ENCODE results near the gene MYDGF. TPM values are rescaled to one million over a fixed set of nuclear protein-coding genes. Genes with fewer than 3 reads are reported as not detected.

The MYDGF gene
- total and polyA plus RNA-seq, 8 donors: 70.0 to 156 (median 82.7) TPM

- no peaks in the 10 kb centered on the region for H3K27me3 ChIP-seq
- H3K4me3 ChIP-seq: no peak overlapping the region
- intact Hi-C loops (cut with DNase I): no loop called here
- peaks cover 0 to 3% of the 10 kb centered on the region in 2 donors for H3K4me1 ChIP-seq
- no peak overlapping the region for H3K27ac ChIP-seq
- H3K9me3 ChIP-seq: no peaks in the 10 kb centered on the region
- ATAC-seq: no peak
- no peak for DNase-seq
- TF ChIP-seq, protein P1, sequence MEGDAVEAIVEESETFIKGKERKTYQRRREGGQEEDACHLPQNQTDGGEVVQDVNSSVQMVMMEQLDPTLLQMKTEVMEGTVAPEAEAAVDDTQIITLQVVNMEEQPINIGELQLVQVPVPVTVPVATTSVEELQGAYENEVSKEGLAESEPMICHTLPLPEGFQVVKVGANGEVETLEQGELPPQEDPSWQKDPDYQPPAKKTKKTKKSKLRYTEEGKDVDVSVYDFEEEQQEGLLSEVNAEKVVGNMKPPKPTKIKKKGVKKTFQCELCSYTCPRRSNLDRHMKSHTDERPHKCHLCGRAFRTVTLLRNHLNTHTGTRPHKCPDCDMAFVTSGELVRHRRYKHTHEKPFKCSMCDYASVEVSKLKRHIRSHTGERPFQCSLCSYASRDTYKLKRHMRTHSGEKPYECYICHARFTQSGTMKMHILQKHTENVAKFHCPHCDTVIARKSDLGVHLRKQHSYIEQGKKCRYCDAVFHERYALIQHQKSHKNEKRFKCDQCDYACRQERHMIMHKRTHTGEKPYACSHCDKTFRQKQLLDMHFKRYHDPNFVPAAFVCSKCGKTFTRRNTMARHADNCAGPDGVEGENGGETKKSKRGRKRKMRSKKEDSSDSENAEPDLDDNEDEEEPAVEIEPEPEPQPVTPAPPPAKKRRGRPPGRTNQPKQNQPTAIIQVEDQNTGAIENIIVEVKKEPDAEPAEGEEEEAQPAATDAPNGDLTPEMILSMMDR (IDR thresholded peaks at IDR 0.05): no peak
- H3K36me3 ChIP-seq: peaks cover 0 to 55% of the 10 kb centered on the region in 2 donors
These were observed 5.2 kb upstream of the MYDGF start for GRCh38 chr19:4675346-4675745.

DNA sequence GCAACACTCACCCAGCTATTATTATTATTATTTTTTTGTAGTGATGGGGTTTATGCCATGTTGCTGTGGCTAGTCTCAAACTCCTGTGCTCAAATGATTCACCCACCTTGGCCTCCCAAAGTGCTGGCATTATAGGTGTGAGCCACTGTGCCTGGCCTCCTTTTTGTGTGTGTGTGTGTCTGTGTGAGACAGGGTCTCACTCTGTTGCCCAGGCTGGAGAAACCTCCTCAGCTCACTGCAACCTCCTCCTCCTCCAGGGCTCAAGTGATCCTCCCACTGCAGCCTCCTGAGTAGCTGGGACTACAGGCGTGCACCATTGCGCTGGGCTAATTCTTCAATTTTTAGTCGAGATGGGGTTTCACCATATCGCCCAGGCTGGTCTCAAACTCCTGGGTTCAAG is 3.6 kb upstream of the MYDGF start:
- TF ChIP-seq, protein P1 (IDR thresholded peaks at IDR 0.05): no peak

GRCh38 chr19:4673216-4673615 is 3.1 kb upstream of the MYDGF start:
- Histone ChIP-seq H3K9me3 (no peaks in the 10 kb centered on the region), H3K27me3 (no peaks in the 10 kb centered on the region), H3K36me3 (peaks cover 0 to 43% of the 10 kb centered on the region in 2 donors), H3K27ac (no peak overlapping the region), H3K4me1 (peaks cover 10 to 18% of the 10 kb centered on the region in 2 donors), H3K4me3 (no peak overlapping the region)
- ATAC-seq (no peak), DNase-seq (no peak)
- TF ChIP-seq, protein P1 (IDR thresholded peaks at IDR 0.05): no peak
- intact Hi-C loops (cut with DNase I): no loop called here

More for the DNA sequence above, 3.6 kb upstream of the MYDGF start:
- H3K9me3 ChIP-seq: no peaks in the 10 kb centered on the region
- H3K27ac ChIP-seq: no peak overlapping the region
- H3K36me3 ChIP-seq: peaks cover 0 to 43% of the 10 kb centered on the region in 2 donors
- peaks cover 7 to 13% of the 10 kb centered on the region in 2 donors for H3K4me1 ChIP-seq
- ATAC-seq: no peak
- no peaks in the 10 kb centered on the region for H3K27me3 ChIP-seq
- H3K4me3 ChIP-seq: no peak overlapping the region
- no peak for DNase-seq
- intact Hi-C loops (cut with DNase I): no loop called here

DNA sequence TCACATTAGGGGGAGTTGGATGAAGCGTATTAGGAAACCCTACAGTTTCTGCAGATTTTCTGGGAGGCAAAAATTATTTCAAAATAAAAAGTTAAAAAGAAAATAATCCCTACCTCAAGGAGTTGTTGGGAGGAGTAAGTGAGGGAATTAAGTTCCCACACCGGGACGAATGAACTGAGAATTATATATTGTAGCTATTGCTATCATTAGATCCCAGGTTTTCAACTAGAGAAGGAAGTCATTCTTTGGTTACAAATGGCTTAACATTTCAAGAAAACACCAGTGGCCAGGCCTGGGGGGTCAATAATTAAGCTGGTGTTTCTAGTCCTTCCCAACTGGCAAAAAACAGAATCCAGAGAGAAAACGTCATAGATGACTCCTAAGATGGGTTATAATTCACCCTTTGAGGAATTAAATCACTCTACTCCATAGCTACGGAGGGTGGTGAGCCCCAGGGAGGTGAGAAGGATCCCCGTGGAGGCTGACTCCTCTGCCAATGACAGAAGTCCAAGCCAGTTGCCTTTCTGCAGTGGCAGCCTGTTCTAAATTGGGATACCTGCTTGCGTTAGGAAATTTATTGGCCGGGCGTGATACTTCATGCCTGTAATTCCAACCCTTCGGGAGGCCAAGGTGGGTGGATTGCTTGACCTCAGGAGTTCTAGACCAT is 1.2 kb upstream of the MYDGF start:
- Histone ChIP-seq H3K4me1 (peaks cover 10 to 34% of the 10 kb centered on the region in 2 donors), H3K27ac (peak overlapping the region in 1 of 2 donors; percentile 69), H3K27me3 (no peaks in the 10 kb centered on the region), H3K9me3 (no peaks in the 10 kb centered on the region), H3K4me3 (no peak overlapping the region), H3K36me3 (peaks cover 0 to 43% of the 10 kb centered on the region in 2 donors)
- ATAC-seq (no peak), DNase-seq (no peak)
- TF ChIP-seq, protein P1 (IDR thresholded peaks at IDR 0.05): no peak
- intact Hi-C loops (cut with DNase I): no loop called here

DNA sequence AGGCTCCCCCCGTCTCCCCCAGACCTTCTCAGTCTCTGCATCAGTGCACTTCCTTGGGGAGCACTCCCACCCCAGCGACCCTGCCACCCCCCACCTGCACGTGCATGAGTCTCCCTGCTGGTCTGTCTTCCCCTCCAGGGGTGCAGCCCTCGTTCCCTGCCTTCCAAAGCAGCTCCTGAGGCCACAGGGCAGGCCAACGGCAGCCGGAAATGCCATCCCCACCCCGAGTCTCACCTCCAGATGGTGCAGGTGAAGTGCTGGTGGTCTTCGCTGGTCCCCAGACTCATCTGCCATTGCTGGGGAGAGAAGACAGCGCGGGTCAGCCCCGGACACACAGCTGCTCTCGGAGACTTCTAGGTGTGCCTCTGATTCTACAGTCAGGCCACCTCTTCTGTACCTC is 5.5 kb downstream of the MYDGF start:
- TF ChIP-seq, protein P1 (IDR thresholded peaks at IDR 0.05): no peak
- intact Hi-C loops (cut with DNase I): no loop called here

More for the DNA sequence above, 5.5 kb downstream of the MYDGF start:
- Histone ChIP-seq H3K27ac (no peak overlapping the region), H3K4me1 (peaks cover 10 to 30% of the 10 kb centered on the region in 2 donors), H3K4me3 (no peak overlapping the region), H3K27me3 (no peaks in the 10 kb centered on the region), H3K36me3 (peaks cover 0 to 85% of the 10 kb centered on the region in 2 donors), H3K9me3 (no peaks in the 10 kb centered on the region)
- DNase-seq (no peak), ATAC-seq (no peak)

All from left lung (tissue), 10 donors.